Progenitor cell of endocrine pancreas (in vitro differentiated cells): ENCODE measurements around the gene KRTAP23-1. TPM values are rescaled to one million over a fixed set of nuclear protein-coding genes. Genes with fewer than 3 reads are reported as not detected.

Source experiments
- DNase-seq: peaks from one replicate; pipeline ENCODE4 v3.0.0; 2021; ENCODE audit warnings: low spot score; ENCODE audit not compliant: unreplicated experiment
- H3K27ac Mint-ChIP-seq: 2 replicates; pipeline ENCODE4 v1.8.0; 2021; ENCODE audit warnings: mild to moderate bottlenecking, moderate library complexity, mixed read lengths
- H3K27me3 Mint-ChIP-seq: 2 replicates; pipeline ENCODE4 v1.8.0; 2021; ENCODE audit warnings: mixed read lengths
- H3K36me3 Mint-ChIP-seq: 2 replicates; pipeline ENCODE4 v1.8.0; 2022; ENCODE audit warnings: mixed read lengths; ENCODE audit not compliant: insufficient read depth
- H3K4me1 Mint-ChIP-seq: 2 replicates; pipeline ENCODE4 v1.8.0; 2021; ENCODE audit warnings: low read depth, mixed read lengths
- H3K4me3 Mint-ChIP-seq: 2 replicates; pipeline ENCODE4 v1.8.0; 2021; ENCODE audit warnings: low read depth, mild to moderate bottlenecking, moderate library complexity, mixed read lengths
- H3K9me3 Mint-ChIP-seq: 2 replicates; pipeline ENCODE4 v1.8.0; 2021; ENCODE audit warnings: low read depth, mixed read lengths
- total RNA-seq: library from RNA; stranded (reverse); gene quantifications from 2 replicates; pipeline ENCODE4 v1.2.1, GENCODE V29; 2021
- TF ChIP-seq, protein P1 (sequence below): fragments of 200-600 bp; sonication (generic); IDR thresholded peaks from one replicate; pipeline ENCODE4 v1.5.0; 2021; ENCODE audit warnings: antibody characterized with exemption, mild to moderate bottlenecking; ENCODE audit not compliant: unreplicated experiment

KRTAP23-1 gene
- total RNA-seq, 1 donor from 2014 or later: not detected

DNA sequence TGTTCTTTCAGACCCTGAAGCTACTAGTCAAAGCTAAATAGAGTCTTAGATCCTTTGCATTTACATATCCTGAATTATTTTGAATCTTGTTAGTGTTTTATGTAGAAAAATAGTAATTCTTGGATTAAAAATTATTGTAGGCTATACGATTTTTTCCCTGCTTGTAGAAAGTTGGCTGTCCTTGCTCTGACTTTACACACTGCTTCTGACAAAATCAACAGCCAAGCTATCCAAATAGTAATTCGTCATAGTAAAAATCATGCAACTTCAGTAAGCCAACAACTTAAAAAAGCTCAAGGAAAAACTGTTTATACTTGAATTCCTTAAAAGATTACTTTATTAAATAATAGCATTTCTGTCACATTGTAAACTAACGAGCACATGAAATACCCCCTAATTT, 7.5 kb upstream of the KRTAP23-1 start:
- H3K27ac Mint-ChIP-seq: no peak overlapping the region
- peaks cover 2% of the 10 kb centered on the region for H3K4me1 Mint-ChIP-seq
- no peak overlapping the region for H3K4me3 Mint-ChIP-seq
- H3K9me3 Mint-ChIP-seq: no peaks in the 10 kb centered on the region
- no peaks in the 10 kb centered on the region for H3K36me3 Mint-ChIP-seq
- no peaks in the 10 kb centered on the region for H3K27me3 Mint-ChIP-seq
- TF ChIP-seq, protein P1, sequence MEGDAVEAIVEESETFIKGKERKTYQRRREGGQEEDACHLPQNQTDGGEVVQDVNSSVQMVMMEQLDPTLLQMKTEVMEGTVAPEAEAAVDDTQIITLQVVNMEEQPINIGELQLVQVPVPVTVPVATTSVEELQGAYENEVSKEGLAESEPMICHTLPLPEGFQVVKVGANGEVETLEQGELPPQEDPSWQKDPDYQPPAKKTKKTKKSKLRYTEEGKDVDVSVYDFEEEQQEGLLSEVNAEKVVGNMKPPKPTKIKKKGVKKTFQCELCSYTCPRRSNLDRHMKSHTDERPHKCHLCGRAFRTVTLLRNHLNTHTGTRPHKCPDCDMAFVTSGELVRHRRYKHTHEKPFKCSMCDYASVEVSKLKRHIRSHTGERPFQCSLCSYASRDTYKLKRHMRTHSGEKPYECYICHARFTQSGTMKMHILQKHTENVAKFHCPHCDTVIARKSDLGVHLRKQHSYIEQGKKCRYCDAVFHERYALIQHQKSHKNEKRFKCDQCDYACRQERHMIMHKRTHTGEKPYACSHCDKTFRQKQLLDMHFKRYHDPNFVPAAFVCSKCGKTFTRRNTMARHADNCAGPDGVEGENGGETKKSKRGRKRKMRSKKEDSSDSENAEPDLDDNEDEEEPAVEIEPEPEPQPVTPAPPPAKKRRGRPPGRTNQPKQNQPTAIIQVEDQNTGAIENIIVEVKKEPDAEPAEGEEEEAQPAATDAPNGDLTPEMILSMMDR: no peak
- DNase-seq: no peak

- Mint-ChIP-seq H3K27ac (no peak overlapping the region), H3K4me1 (peaks cover 13% of the 10 kb centered on the region), H3K36me3 (no peaks in the 10 kb centered on the region), H3K4me3 (no peak overlapping the region), H3K9me3 (no peaks in the 10 kb centered on the region), H3K27me3 (no peaks in the 10 kb centered on the region)
- DNase-seq: no peak
- TF ChIP-seq, protein P1: no peak
Observed at GRCh38 chr21:30354308-30355005, 6.1 kb upstream of the KRTAP23-1 start.

DNA sequence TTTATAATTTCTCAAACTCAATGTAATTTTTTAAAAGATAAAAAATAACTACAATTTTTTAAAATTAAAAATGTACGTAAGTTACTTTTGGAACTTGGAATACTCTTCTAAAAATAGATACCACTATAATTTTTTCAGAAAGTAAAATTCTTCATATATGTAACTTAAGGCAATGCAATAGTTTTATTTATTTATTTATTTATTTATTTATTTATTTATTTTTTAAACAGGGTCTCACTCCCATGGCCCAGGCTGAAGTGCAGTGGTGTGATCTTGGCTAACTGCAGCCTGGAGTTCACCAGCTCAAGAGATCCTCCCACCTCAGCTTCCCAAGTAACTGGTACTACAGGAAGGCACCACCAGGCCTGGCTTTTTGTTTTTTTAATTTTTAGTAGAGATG, 3.1 kb upstream of the KRTAP23-1 start:
- Mint-ChIP-seq H3K36me3 (no peaks in the 10 kb centered on the region), H3K4me1 (peaks cover 19% of the 10 kb centered on the region), H3K27me3 (no peaks in the 10 kb centered on the region), H3K27ac (no peak overlapping the region), H3K9me3 (no peaks in the 10 kb centered on the region), H3K4me3 (no peak overlapping the region)
- DNase-seq: no peak
- TF ChIP-seq, protein P1: no peak

- H3K36me3 Mint-ChIP-seq: peaks cover 3% of the 10 kb centered on the region
- H3K27ac Mint-ChIP-seq: no peak overlapping the region
- H3K27me3 Mint-ChIP-seq: no peaks in the 10 kb centered on the region
- DNase-seq: no peak
- no peak overlapping the region for H3K4me3 Mint-ChIP-seq
- peaks cover 7% of the 10 kb centered on the region for H3K9me3 Mint-ChIP-seq
- TF ChIP-seq, protein P1: no peak
- H3K4me1 Mint-ChIP-seq: peaks cover 17% of the 10 kb centered on the region
Observed at GRCh38 chr21:30349572-30349971, 1.2 kb upstream of the KRTAP23-1 start.

- Mint-ChIP-seq H3K27ac (no peak overlapping the region), H3K36me3 (peaks cover 3% of the 10 kb centered on the region), H3K9me3 (peaks cover 7% of the 10 kb centered on the region), H3K4me1 (peaks cover 11% of the 10 kb centered on the region), H3K4me3 (no peak overlapping the region), H3K27me3 (no peaks in the 10 kb centered on the region)
- TF ChIP-seq, protein P1: no peak
- DNase-seq: no peak
Observed at GRCh38 chr21:30345014-30345413, 3.4 kb downstream of the KRTAP23-1 start.
